Measurements from ENCODE around the gene NEURL4. TPM values are rescaled to one million over a fixed set of nuclear protein-coding genes. Genes with fewer than 3 reads are reported as not detected.

Gene NEURL4
- polyA plus RNA-seq, 4 donors: 14.3 to 36.9 (median 22.7) TPM

GRCh38 chr17:7266784-7267183, 62.4 kb downstream of the NEURL4 start:
- FAIRE-seq (no peak), DNase-seq (no peak)
- 16 to 51% (median 36%) methylated on average over 1 of the region's 1 CpG for WGBS, 3 donors
- H3K4me1 ChIP-seq (ENCODE audit: control insufficient read depth in 3 of 3, insufficient read depth in 2 of 3, low read depth in 1 of 3, low read length in 2 of 3): peaks cover 0 to 18% (median 0%) of the 10 kb centered on the region in 3 donors
- no peak overlapping the region for H3K4me3 ChIP-seq (ENCODE audit: low read depth in 1 of 3, low read length in 3 of 3)
- peaks cover 0 to 2% (median 0%) of the 10 kb centered on the region in 3 donors for H3K36me3 ChIP-seq (ENCODE audit: control insufficient read depth in 3 of 3, insufficient read depth in 2 of 3, low read depth in 1 of 3, low read length in 3 of 3)
- no peak overlapping the region for H3K27ac ChIP-seq (ENCODE audit: low read depth in 1 of 3, low read length in 2 of 3)
- H3K9me3 ChIP-seq (ENCODE audit: control insufficient read depth in 2 of 2, insufficient read depth in 1 of 2, low read depth in 1 of 2, low read length in 1 of 2): no peaks in the 10 kb centered on the region
- peaks cover 0 to 4% (median 0%) of the 10 kb centered on the region in 3 donors for H3K27me3 ChIP-seq (ENCODE audit: control insufficient read depth in 3 of 3, insufficient read depth in 3 of 3, low read length in 3 of 3)

Other genes starting within 250 kb of the NEURL4 start
- 10 to 100 TPM in 2 of 4 donors, 1 to 10 TPM in 1, under 1 TPM in 1; 0.45 to 14.6 (median 10.0) TPM for gene CLEC10A, start 249.1 kb downstream of the NEURL4 start, polyA plus RNA-seq
- gene ASGR2, start 214.5 kb downstream of the NEURL4 start, polyA plus RNA-seq: under 1 TPM in 2 of 4 donors, not detected in 2; 0.46 to 0.81 TPM
- gene ASGR1, start 150.0 kb downstream of the NEURL4 start, polyA plus RNA-seq: 1 to 10 TPM; 1.9 to 2.9 (median 2.7) TPM
- 1 to 10 TPM in 3 of 4 donors, under 1 TPM in 1; 0.67 to 9.2 (median 4.2) TPM for gene DLG4, start 109.5 kb downstream of the NEURL4 start, polyA plus RNA-seq
- 1,000 to 10,000 TPM in 2 of 4 donors, 100 to 1,000 TPM in 2; 424 to 2,630 (median 1,444) TPM for gene ACADVL, start 109.4 kb downstream of the NEURL4 start, polyA plus RNA-seq
- gene DVL2, start 94.8 kb downstream of the NEURL4 start, polyA plus RNA-seq: 10 to 100 TPM in 3 of 4 donors, 1 to 10 TPM in 1; 8.1 to 44.4 (median 16.0) TPM
- gene PHF23, start 89.9 kb downstream of the NEURL4 start, polyA plus RNA-seq: 10 to 100 TPM; 26.4 to 44.3 (median 36.0) TPM
- 1,000 to 10,000 TPM in 1 of 4 donors, 100 to 1,000 TPM in 3; 541 to 1,100 (median 797) TPM for gene GABARAP, start 86.9 kb downstream of the NEURL4 start, polyA plus RNA-seq
- 100 to 1,000 TPM in 2 of 4 donors, 10 to 100 TPM in 2; 70.0 to 132 (median 89.3) TPM for gene CTDNEP1, start 77.6 kb downstream of the NEURL4 start, polyA plus RNA-seq
- 10 to 100 TPM; 31.3 to 84.6 (median 45.4) TPM for gene ELP5, start 77.1 kb downstream of the NEURL4 start, polyA plus RNA-seq
- gene CLDN7, start 66.9 kb downstream of the NEURL4 start, polyA plus RNA-seq: 100 to 1,000 TPM; 309 to 561 (median 332) TPM
- 1 to 10 TPM in 2 of 4 donors, under 1 TPM in 2; 0.31 to 5.0 (median 1.2) TPM for gene SLC2A4, start 47.6 kb downstream of the NEURL4 start, polyA plus RNA-seq
- 10 to 100 TPM in 2 of 4 donors, 1 to 10 TPM in 2; 4.0 to 49.6 (median 11.1) TPM for gene YBX2, start 34.7 kb downstream of the NEURL4 start, polyA plus RNA-seq
- gene EIF5A, start 21.7 kb downstream of the NEURL4 start, polyA plus RNA-seq: 100 to 1,000 TPM; 238 to 606 (median 340) TPM
- 100 to 1,000 TPM in 2 of 4 donors, 10 to 100 TPM in 2; 48.3 to 152 (median 86.3) TPM for gene GPS2, start 14.0 kb downstream of the NEURL4 start, polyA plus RNA-seq
- gene ACAP1, start 7.2 kb upstream of the NEURL4 start, polyA plus RNA-seq: 10 to 100 TPM in 1 of 4 donors, 1 to 10 TPM in 3; 3.8 to 43.5 (median 8.5) TPM
- 1 to 10 TPM; 6.0 to 8.6 (median 7.9) TPM for gene KCTD11, start 22.8 kb upstream of the NEURL4 start, polyA plus RNA-seq
- not detected for gene TMEM95, start 25.8 kb upstream of the NEURL4 start, polyA plus RNA-seq
- gene TNK1, start 51.8 kb upstream of the NEURL4 start, polyA plus RNA-seq: 10 to 100 TPM in 2 of 4 donors, 1 to 10 TPM in 2; 8.8 to 16.3 (median 10.7) TPM
- 10 to 100 TPM in 3 of 4 donors, 1 to 10 TPM in 1; 6.3 to 18.0 (median 13.6) TPM for gene PLSCR3, start 65.2 kb upstream of the NEURL4 start, polyA plus RNA-seq
- 100 to 1,000 TPM; 193 to 771 (median 385) TPM for gene TMEM256, start 74.8 kb upstream of the NEURL4 start, polyA plus RNA-seq
- gene NLGN2, start 78.5 kb upstream of the NEURL4 start, polyA plus RNA-seq: 1 to 10 TPM in 2 of 4 donors, under 1 TPM in 2; 0.22 to 6.1 (median 2.6) TPM
- not detected for gene SPEM1, start 91.0 kb upstream of the NEURL4 start, polyA plus RNA-seq
- not detected for gene SPEM2, start 96.3 kb upstream of the NEURL4 start, polyA plus RNA-seq
- gene SPEM3, start 99.5 kb upstream of the NEURL4 start, polyA plus RNA-seq: not detected
- gene TMEM102, start 106.1 kb upstream of the NEURL4 start, polyA plus RNA-seq: 10 to 100 TPM in 2 of 4 donors, 1 to 10 TPM in 2; 9.3 to 14.9 (median 10.2) TPM
- under 1 TPM in 2 of 4 donors, not detected in 2; 0.61 to 0.86 TPM for gene FGF11, start 110.2 kb upstream of the NEURL4 start, polyA plus RNA-seq
- gene CHRNB1, start 115.7 kb upstream of the NEURL4 start, polyA plus RNA-seq: 10 to 100 TPM in 3 of 4 donors, 1 to 10 TPM in 1; 8.4 to 11.9 (median 10.4) TPM
- gene ZBTB4, start 150.3 kb upstream of the NEURL4 start, polyA plus RNA-seq: 10 to 100 TPM in 2 of 4 donors, 1 to 10 TPM in 2; 7.6 to 76.4 (median 12.4) TPM
- under 1 TPM in 1 of 4 donors, not detected in 3; 0.49 TPM for gene SLC35G6, start 152.1 kb upstream of the NEURL4 start, polyA plus RNA-seq
- gene POLR2A, start 155.0 kb upstream of the NEURL4 start, polyA plus RNA-seq: 100 to 1,000 TPM in 1 of 4 donors, 10 to 100 TPM in 2, 1 to 10 TPM in 1; 10.0 to 104 (median 20.8) TPM
- 10 to 100 TPM in 3 of 4 donors, 1 to 10 TPM in 1; 8.1 to 31.1 (median 22.1) TPM for gene TNFSF12, start 219.7 kb upstream of the NEURL4 start, polyA plus RNA-seq
- gene TNFSF13, start 229.4 kb upstream of the NEURL4 start, polyA plus RNA-seq: 100 to 1,000 TPM in 1 of 4 donors, 10 to 100 TPM in 3; 23.0 to 107 (median 28.5) TPM
- gene SENP3, start 232.6 kb upstream of the NEURL4 start, polyA plus RNA-seq: 10 to 100 TPM; 39.8 to 66.7 (median 53.3) TPM